Smooth muscle cell of the umbilical artery (primary cell): ENCODE results near the gene GSTO2. TPM values are rescaled to one million over a fixed set of nuclear protein-coding genes. Genes with fewer than 3 reads are reported as not detected.

Experiments
- total RNA-seq: library from RNA; depleted of rRNA; stranded (reverse); fragments of >200 nt; gene quantifications from 2 replicates; pipeline ENCODE4 v1.2.3, GENCODE V29; 2014

Gene GSTO2
- 2.4 and 2.6 TPM in 2 replicates for total RNA-seq

DNA sequence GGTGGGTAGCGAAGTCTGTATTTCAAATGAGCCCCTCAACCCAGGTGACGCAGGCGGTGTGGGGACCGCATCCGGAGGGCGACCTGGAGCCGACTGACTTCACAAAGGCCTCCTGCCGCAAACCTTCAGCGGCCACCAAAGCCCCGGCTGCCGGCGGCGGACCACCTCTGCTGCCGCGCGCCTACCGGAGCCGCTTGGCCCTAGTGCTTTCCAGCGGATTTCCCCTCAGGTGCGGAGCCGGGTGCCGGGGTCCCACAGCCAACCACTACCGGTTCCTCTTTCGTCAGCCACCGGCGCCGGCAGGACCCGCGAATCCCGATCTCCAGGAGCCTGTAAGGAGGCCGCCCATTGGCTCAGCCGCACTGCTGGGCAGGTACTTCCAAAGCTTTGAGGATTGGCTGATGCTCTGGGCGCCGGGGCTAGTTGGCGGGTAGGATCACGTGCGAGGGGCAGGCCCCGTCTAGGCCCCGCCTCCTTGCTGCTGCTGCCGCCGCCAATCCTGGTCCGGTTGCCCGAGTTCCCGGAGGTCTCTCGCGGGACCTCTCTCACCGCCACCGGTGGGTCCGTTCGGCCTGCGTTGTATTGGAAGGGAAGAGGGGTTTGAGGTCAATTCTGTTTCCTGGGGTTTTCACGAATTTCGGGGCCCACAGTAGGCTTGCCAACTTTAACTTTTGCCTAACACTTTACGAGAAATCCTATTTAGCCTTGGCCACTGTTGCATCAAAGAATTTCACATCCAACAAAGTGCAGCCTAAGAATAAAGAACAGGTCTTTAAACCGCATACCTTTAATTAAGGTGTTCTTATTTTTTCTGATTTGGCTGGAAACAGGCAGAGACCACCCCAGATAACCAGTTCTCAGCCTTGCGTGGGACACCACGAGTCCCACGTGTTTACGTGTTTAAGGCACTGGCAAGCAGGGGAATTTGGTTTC lies at the start of gene GSTO2:
Gene GSTO2 (plus strand): TSS at position 472 of the 933 bp plus-strand sequence. CDS start 5,732 bp downstream, outside the sequence.

DNA sequence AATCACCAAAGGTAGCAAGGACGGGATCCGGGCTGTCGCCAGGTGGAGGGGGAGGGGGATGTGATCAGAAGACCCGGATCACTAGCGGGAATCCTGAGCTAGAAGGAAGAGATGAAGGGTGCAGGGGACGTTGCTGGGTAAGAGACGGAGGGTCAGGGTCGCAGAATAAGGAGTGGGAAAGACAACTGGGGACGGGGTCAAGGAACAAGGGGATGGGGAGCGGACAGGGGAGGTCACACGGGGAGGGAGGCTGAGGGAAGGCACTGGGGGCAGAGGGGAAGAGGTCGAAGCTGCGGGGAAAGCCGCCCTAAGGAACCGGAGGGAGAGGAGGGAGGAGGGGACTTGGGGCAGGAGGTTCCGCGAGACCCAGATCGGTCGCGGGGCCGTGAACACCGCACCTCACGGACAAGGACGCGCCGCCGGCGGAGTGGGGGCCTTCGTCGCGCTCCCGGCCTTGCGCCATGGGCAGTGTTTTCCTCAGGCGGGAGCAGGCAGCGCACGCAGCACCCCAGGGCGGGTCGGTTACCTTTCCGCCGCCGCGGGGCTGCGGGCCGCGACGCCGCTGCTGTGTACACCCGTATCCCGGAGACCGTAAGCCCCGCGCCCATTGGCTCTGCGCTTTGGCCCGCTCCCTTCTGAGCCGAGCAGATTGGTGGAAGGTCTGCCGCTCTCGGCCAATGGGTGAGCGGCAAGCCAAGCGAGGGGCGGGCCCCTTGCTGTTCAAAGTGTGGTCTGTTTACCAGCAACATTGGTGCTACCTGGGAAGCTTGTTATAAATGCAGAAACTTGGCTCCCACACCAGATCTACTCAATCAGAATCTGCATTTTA lies 37.0 kb upstream of the GSTO2 start, which contains the start of gene CFAP43:
Gene CFAP43 (minus strand): TSS at position 581 of the 829 bp plus-strand sequence. CDS start 118 bp downstream, at position 463.

DNA sequence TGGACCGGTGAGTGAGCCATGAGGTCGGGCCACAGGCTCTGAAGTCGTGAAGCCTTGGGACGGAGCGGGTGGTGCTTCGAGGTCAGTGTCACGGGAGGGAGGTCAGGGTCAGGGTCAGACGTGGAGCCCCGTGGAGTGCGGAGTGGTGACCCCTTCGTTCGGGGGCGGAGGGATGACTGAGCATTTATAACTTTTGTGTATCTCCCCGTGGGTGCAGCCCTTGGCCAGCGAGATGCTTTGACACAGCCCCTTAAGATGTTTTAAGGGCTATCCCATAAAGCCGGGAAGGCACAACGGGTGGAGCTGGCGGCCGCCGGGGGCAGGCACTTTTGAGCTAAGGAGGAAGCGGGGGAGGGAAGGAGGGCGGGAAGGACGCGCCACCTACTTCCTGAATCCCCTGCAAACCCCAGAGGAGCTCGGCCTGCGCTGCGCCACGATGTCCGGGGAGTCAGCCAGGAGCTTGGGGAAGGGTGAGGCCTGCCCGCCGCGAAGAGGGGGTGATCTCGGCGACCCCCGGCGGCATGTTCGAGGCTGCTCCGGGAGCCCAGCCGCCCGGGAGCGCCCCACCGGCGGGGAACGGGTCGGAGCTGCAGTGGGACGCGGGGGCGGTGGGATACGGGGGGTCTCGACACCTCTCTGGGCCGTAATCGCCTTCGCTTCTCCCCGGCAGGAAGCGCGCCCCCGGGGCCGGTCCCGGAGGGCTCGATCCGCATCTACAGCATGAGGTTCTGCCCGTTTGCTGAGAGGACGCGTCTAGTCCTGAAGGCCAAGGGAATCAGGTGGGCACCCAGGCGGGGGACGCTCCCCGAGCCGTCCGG lies 14.3 kb upstream of the GSTO2 start, which contains the start of gene GSTO1:
Gene GSTO1 (plus strand): TSS at position 400 of the 818 bp plus-strand sequence. CDS start 37 bp downstream, at position 437.

DNA sequence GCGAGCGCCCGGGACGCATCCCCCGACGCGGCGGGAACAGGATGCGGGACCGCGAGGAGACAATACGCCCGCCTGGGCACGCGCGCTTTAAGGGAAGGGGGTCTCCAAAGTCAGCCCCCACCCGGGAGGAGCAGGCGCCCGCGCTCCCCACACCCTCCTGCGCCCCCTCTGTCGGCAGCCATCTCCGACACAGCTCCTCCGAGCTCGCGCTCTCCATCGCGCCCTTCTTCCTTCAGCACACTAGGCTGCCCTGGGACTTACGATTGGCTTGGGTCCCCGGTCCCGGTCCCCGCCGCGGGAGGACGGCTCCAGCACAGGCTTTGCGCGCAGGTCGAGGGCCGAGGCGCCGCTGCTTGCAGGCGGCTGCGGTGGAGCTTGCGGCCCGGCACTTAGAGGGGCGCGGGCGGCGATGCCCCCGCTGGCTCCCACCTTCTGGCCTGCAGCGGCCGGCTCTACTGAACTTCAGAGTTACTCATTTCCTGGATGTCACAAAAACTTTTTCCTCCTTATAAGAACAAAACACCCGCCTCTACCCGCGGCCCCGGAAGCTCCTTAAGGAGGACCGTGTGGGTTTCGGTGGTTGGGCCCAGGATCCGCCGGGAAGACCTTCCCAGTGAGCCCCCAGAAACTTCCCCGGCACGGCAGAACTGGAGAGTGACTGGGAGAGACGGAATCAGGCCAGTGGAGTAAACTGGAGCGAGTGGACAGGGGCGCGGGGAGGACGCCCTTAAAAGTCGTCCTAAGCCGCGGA lies 69.2 kb downstream of the GSTO2 start, which contains the start of gene ITPRIP:
Gene ITPRIP (minus strand): TSS at position 481 of the 751 bp plus-strand sequence. CDS start 22,414 bp downstream, outside the sequence.

DNA sequence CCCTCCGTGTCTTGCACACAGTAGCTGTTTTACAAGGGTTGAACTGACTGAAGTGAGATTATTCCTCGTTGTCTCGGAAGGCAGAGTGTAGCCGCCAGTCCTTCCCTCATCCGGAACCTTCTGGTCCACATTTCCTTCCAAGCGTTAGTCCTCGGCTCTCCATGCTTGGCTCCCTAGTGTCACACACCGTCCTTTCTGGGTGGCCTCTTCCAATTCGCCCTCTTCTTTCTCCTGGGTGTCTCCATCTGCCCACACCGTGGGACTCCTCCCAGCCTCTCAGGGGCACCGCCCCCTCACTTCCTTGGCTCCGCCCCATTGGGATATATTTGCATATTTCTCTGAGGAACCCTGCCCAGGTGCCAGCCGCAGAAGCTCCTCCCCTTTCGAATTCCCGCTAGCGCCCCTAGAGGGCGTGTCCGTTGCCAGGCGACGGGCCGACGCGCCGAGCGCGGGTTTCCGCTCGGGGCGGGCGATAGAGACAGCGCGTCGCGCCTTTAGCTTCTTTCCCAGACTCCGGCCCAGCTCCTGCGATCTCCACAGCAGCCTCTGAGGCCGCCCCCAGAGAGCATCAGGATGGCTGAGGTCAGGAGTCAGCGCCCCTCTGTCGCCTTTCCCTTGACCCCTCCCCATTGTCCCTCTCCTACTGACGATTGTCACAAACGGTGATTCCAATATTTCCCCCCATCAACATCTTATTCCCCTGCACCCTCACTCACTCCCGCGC lies 84.5 kb downstream of the GSTO2 start, which contains the start of gene CFAP58:
Gene CFAP58 (plus strand): TSS at position 509 of the 724 bp plus-strand sequence. CDS start 65 bp downstream, at position 574.

Other genes starting within 250 kb of the GSTO2 start
- 0.30 and 3.1 TPM in 2 replicates for gene COL17A1, start 183.3 kb upstream of the GSTO2 start, total RNA-seq
- gene SFR1, start 147.0 kb upstream of the GSTO2 start, total RNA-seq = 7.4 and 18.7 TPM in 2 replicates
- gene CFAP43, start 36.8 kb upstream of the GSTO2 start, total RNA-seq = under 0.01 and 0.18 TPM in 2 replicates
- gene GSTO1, start 14.3 kb upstream of the GSTO2 start, total RNA-seq = 158 and 323 TPM in 2 replicates
- gene ITPRIP, start 69.3 kb downstream of the GSTO2 start, total RNA-seq = 18.7 and 30.5 TPM in 2 replicates
- 0.30 and 0.88 TPM in 2 replicates for gene CFAP58, start 84.6 kb downstream of the GSTO2 start, total RNA-seq